ES-I3 (cell line): Measurements from ENCODE around the gene PPP1CC.

Source experiments
- H3K36me3 ChIP-seq: 2 replicates; pipeline ENCODE4 v1.6.1; 2013; ENCODE audit warnings: mild to moderate bottlenecking, low read length, control low read depth, moderate library complexity; ENCODE audit not compliant: insufficient read depth
- H3K4me1 ChIP-seq: 2 replicates; pipeline ENCODE4 v1.6.1; 2013; ENCODE audit warnings: mild to moderate bottlenecking, control low read depth, low read length; ENCODE audit not compliant: insufficient read depth
- H3K9ac ChIP-seq: 2 replicates; pipeline ENCODE4 v1.6.1; 2013; ENCODE audit warnings: low read depth, mild to moderate bottlenecking, low read length, moderate library complexity
- H3K9me3 ChIP-seq: 2 replicates; pipeline ENCODE4 v1.6.1; 2013; ENCODE audit warnings: mild to moderate bottlenecking, low read length, moderate library complexity; ENCODE audit not compliant: control insufficient read depth, insufficient read depth

Gene PPP1CC

DNA sequence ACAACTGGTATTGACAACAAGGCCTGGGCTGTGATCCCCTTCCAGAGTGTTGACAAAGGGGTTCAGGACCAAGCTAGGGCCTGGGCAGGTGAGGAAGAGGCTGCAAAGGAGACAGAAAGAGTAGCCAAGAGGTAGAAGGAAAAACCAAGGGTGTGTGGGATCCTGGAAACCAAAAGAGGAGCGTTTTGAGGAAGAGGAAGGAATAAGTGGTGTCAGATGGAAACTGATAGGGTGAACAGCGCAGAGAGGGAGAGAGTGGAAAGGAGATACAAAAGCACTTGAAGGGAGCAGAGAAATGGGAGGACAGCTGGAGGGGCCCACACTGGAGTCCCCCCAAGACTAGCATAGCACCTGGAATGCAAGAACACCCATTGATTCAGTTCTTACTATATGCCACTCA is 45.5 kb downstream of the PPP1CC start:
- Histone ChIP-seq H3K9ac (no peak overlapping the region), H3K9me3 (no peaks in the 10 kb centered on the region), H3K36me3 (no peaks in the 10 kb centered on the region), H3K4me1 (no peaks in the 10 kb centered on the region)

DNA sequence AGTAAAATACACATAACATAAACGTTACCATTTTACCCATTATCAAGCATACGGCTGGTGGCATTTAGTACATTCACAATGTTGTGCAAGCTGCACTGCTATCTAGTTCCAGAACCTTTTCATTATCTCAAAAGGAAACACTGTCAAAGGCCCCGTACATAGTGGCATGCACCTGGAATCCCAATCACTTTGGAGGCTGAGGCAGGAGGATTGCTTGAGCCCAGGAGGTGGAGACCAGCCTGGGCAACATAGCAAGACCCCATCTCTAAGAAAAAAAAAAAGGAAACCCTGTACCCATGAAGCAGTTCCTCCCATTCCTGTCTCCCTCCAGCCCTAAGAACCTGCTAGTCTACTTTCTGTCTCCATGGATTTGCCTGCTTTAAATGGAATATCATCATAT is 46.4 kb downstream of the PPP1CC start:
- H3K36me3 ChIP-seq, result no peaks in the 10 kb centered on the region
- no peaks in the 10 kb centered on the region for H3K9me3 ChIP-seq
- no peak overlapping the region for H3K9ac ChIP-seq
- H3K4me1 ChIP-seq, result no peaks in the 10 kb centered on the region

DNA sequence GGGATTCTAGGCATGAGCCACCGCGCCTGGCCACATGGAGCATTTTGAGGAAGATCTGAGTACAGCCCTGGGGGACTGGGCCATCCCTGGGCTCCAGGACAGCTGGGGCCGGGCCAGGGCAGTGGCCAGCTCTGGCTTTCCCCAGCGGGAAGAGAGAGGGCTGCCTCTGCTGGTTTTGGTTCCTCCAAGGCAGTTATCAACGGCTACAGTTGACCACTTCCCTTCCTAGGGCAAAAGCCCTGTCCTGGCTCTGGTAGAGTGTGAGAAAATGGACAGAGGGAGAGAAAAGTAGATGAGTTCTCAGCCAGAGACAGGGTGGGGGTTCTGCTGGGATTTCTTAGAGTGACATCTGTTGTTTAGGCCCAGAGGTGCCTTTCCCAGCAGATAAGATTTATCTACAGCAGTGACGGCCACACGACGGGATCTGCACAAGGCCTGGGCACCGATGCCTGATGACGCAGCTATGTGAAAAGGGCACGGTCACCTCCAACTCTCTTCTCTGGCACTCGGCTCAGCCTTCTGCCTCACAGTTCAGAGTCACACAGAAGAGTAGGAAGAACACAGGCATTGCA is 48.3 kb downstream of the PPP1CC start:
- Histone ChIP-seq H3K36me3 (no peaks in the 10 kb centered on the region), H3K9ac (no peak overlapping the region), H3K4me1 (peaks cover 9% of the 10 kb centered on the region), H3K9me3 (no peaks in the 10 kb centered on the region)

DNA sequence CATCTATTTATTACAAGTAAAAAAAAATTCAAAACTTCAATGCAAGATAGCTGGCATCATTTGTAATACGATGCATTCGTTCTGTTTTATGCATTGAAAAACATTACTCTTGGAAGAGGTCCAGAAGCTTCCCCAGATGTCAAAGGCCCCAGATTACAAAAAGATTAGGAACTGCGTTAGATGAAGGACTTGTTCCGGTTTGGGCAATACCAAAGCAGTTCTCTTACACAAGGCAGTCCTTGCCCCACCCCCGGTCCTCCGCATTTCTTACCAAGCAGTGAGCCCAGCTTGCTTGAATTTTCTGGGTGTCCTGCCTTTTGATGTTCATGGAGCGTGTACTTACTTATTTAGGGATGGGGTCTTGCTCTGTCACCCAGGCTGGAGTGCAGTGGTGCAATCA is 49.0 kb downstream of the PPP1CC start:
- peaks cover 10% of the 10 kb centered on the region for H3K4me1 ChIP-seq
- H3K36me3 ChIP-seq, result no peaks in the 10 kb centered on the region
- H3K9ac ChIP-seq, result no peak overlapping the region
- no peaks in the 10 kb centered on the region for H3K9me3 ChIP-seq

DNA sequence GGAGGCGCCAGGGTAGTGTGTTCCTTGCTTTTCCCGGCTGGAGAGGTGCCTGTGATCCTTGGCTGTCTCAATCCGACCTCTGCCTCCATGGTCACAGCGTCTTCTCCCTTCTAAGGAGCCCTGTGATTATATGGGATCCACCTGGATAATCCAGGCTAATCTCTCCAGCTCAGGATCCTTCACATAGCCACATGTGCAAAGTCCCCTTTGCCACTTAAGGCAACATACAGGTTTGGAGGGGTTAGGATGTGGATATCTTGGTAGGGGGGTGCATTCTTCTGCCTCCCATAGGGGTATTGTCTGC is 52.6 kb downstream of the PPP1CC start:
- H3K4me1 ChIP-seq, result peaks cover 10% of the 10 kb centered on the region
- peak overlapping the region; percentile 73 for H3K9ac ChIP-seq
- no peaks in the 10 kb centered on the region for H3K9me3 ChIP-seq
- no peaks in the 10 kb centered on the region for H3K36me3 ChIP-seq

DNA sequence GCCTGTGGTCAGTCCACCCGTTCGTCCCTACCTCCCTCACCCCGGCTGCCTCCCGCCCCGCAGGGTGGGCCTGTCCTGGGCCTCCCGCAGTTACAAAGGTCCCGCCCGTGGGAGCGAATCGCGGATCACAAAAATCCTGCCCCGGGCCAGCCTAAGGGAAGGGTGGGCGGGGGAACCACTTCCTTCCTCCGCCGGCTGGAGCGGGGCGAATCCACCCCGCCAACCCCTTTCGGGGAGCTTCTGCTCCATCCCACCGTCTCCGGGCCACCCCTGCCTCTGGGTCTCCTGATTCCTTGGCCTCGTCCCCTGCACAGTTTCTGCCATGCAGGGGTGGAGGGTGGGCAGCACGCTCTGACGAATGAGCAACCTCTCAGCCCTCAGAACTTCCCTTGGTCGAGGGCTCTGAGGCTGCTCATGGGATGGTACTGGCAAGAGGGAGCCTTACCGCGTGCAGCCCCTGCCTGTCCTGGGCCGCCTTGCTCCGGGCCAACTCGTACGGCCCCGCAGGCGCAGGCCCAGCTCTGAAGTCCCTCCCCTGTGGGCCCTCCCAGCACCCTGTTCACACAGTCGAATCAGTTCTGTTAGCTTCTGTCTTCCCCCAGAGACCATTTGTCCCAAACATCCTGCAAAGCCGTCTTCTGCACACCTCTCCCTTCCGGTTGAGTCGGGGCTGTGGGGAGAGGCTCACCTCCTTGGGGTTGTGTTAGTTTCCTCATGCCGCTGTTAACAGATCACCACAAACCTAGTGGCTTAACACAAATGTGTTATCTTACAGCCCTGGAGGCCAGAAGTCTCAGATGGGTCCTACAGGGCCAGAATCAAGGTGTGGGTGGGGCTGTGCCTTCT is 53.2 kb downstream of the PPP1CC start:
- Histone ChIP-seq H3K4me1 (peaks cover 10% of the 10 kb centered on the region), H3K9ac (peak overlapping the region; percentile 73), H3K36me3 (no peaks in the 10 kb centered on the region), H3K9me3 (no peaks in the 10 kb centered on the region)

DNA sequence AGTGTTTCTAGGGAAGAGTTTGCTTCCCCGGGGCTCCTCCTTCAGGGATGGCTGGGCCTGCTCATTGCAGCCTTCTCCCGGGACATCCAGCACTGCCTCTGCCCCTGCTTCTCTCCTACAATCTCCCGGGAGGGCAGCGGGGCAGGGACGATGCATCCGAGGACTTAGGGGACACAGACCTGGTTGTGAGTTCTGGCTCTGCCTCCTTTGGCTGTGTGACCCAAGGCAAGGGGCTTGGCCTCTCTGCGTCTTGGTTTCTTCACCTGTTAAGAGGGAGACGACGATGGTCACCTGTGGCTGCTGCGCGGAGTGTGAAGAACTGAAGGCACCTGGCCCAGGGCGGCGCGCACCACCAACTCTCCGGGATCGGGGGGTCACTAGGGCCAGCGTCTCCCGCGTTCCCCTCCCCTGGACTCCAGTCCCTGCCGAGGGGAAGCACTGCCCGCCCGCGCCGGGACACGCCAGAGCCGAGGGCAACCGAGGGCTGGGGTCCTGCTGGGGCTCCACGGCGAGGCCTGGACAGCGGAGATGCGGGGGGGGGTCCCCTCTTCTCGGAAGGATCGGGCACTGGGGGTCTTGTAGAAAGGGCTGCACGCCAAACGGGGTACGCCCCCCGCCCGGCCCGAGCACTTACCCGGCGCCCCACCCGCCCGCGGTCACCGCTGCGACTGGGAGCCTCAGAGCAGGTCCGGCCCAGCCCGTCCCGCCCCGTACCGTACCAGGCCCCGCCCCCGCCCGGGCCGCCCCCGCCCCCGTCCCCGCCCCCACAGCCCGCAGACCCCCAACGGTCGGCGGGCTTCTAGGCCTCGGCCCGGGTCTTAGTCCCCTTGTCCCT is 54.0 kb downstream of the PPP1CC start, which contains the start of gene HVCN1:
Gene HVCN1 (minus strand): TSS at position 670 of the 835 bp plus-strand sequence. CDS start 5,870 bp downstream, outside the sequence.
- Histone ChIP-seq H3K4me1 (peaks cover 10% of the 10 kb centered on the region), H3K9me3 (no peaks in the 10 kb centered on the region), H3K36me3 (no peaks in the 10 kb centered on the region), H3K9ac (peak within 1 kb of the TSS; percentile 73)

DNA sequence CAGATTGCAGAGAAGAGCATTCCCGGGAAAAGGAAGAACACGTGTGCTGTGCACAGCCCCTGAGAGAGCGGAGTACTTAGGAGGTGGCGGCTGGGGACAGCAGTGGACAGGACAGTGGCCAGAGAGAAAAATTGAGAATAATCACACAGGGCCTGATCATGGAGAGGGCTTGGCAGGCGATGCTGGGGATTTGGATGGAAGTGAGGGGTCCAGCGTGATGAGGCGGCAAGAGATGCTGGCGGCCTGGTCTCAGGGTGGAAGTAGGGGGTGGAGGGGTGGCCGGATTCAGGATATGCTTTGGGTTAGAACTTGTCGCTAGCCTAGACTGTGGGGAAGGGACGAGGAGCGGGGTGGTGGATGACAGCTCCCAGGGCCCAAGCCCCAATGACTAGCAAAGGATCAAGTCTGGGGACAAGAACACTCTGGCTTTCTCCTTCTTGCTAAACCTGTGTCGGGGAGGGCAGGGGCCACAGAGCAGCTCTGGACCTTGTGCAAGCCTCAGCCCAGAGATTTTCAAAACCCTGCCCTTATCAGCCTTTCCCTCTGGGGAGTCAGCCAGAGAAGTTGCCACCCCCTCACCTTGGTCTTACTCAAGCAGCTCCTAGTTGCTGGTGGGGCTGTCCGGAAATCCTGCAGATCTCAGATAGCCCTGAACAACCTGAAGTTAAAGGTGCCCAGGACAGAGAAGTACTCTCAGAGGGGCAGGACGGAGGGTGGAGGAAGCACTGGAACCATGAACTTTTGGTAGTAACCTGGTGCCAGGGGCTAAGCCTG is 55.1 kb downstream of the PPP1CC start:
- no peak overlapping the region for H3K9ac ChIP-seq
- no peaks in the 10 kb centered on the region for H3K9me3 ChIP-seq
- H3K4me1 ChIP-seq, result peaks cover 10% of the 10 kb centered on the region

DNA sequence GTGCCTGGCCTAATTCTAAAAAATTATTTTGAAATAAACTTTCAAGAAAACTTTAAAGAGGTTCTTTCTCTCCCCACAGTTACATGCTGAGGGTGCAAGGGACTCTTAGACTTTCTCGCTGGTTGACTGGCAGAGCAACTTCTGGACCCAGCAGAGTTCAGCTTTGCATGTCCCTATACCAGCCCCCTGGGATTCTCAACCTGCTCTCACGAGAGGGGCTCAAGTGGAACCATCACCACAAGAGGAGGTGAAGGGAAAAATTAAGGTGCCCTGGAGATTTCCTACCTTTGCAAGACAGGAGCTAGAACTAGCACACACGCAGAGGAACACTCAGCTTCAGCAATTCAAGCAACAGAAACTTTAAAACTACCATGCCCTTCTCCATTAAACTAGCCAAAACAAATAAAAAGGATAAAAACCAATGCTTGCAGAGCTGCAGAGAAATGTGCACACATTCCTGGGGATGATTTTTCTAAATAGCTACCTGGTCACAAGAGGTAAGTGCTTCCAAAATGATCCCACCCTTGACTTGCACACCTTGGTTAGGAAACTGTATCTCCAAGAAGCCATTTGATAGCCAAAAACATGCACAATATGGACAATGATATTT is 56.3 kb downstream of the PPP1CC start:
- no peaks in the 10 kb centered on the region for H3K9me3 ChIP-seq
- no peak overlapping the region for H3K9ac ChIP-seq
- H3K4me1 ChIP-seq, result peaks cover 10% of the 10 kb centered on the region
- no peaks in the 10 kb centered on the region for H3K36me3 ChIP-seq

More for the DNA sequence above, 55.1 kb downstream of the PPP1CC start:
- H3K36me3 ChIP-seq, result no peaks in the 10 kb centered on the region

DNA sequence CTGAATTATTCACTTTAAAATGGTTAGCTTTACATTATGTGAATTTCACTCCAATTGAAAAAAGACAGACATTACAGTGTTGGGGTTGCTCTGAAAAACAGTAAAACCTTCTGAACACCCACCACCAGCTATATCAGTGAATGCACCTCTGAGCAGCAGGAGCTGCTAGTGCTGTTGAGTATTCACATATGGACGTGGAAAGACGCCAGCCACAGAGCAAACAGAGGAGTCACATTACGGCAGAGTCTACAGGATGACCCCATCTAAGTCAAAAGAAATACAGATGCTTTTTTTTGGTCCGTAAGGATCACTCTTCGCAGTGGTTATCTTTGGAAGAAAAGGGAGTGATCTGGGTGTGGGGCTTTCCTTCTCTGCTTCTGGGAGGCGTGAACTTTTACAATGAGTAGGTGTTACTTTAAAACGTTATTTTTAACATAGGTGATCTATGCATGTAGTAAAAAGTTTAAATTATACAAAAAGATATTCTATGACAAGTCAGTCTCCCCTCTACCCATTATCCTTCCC is 58.3 kb downstream of the PPP1CC start:
- no peaks in the 10 kb centered on the region; the same call in 1 of the 2 replicates for H3K4me1 ChIP-seq
- no peaks in the 10 kb centered on the region for H3K36me3 ChIP-seq
- no peak overlapping the region for H3K9ac ChIP-seq
- H3K9me3 ChIP-seq, result no peaks in the 10 kb centered on the region

DNA sequence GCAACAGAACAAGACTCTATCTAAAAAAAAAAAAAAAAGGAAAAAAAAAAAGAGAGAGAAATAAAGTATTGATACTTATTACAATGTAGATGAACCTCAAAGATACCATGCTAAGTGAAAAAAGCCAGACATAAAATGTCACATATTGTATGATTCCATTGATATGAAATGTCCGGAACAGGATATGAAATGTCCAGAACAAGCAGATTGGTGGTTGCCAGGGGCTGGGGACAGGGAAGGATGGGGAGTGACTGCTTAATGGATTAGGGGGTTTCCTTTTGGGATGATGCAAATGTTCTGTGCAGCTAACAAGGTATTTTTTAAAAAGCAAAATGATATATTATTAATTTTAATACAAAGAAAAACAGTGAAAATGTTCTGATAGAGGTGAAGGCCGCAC is 58.8 kb downstream of the PPP1CC start:
- Histone ChIP-seq H3K9me3 (no peaks in the 10 kb centered on the region), H3K9ac (no peak overlapping the region), H3K36me3 (no peaks in the 10 kb centered on the region), H3K4me1 (no peaks in the 10 kb centered on the region)

DNA sequence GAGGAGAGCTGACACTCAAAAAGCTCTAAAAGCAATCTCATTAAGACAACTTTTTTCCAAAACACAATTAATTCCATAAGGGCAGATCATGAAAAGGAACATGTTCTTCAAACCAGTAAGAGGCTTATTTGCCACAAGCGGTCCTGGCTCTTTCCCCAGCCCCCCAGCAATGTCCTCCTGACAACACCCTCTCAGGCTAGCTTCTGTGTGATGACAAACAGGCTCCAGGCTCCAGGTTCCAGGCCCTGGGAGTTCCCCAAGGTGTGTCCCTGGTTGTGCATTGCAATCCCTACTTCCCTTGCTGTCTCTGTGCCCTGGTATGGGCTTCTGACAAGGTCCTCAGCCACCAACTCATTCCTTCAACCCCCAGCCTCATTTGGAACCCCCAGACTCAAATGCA is 62.7 kb downstream of the PPP1CC start:
- H3K4me1 ChIP-seq, result peaks cover 4% of the 10 kb centered on the region; the same call in 1 of the 2 replicates

DNA sequence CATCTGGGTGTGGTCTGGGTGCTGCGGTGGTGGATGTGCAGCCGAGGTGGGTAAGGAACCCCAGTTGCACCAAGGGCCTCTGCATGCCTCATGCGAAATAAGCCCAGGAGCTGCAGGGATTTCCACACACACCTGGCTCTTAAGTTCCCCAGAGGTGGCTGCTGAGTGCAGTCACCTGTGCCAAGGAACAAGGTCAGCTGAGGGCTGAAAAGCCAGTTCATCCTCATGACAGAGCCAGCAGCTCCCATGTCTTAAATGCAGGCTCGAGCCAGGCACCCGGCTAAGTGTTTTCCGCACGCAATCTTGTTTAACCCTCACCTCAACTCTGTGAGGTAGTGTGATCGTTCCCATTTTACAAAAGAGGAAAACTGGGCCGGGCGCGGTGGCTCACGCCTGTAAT is 63.5 kb downstream of the PPP1CC start:
- Histone ChIP-seq H3K4me1 (peaks cover 4% of the 10 kb centered on the region; the same call in 1 of the 2 replicates), H3K9me3 (no peaks in the 10 kb centered on the region), H3K36me3 (no peaks in the 10 kb centered on the region), H3K9ac (no peak overlapping the region)

More for the DNA sequence above, 62.7 kb downstream of the PPP1CC start:
- Histone ChIP-seq H3K9ac (no peak overlapping the region), H3K36me3 (no peaks in the 10 kb centered on the region), H3K9me3 (no peaks in the 10 kb centered on the region)
